Measurements from ENCODE around the gene NDUFS2. TPM values are rescaled to one million over a fixed set of nuclear protein-coding genes. Genes with fewer than 3 reads are reported as not detected.

The NDUFS2 gene
- total and polyA plus RNA-seq, 2 of the 8 experiments (the other 6 are each of a cell fraction or from before 2014, with no cell fraction given): 95.1 to 113 TPM

DNA sequence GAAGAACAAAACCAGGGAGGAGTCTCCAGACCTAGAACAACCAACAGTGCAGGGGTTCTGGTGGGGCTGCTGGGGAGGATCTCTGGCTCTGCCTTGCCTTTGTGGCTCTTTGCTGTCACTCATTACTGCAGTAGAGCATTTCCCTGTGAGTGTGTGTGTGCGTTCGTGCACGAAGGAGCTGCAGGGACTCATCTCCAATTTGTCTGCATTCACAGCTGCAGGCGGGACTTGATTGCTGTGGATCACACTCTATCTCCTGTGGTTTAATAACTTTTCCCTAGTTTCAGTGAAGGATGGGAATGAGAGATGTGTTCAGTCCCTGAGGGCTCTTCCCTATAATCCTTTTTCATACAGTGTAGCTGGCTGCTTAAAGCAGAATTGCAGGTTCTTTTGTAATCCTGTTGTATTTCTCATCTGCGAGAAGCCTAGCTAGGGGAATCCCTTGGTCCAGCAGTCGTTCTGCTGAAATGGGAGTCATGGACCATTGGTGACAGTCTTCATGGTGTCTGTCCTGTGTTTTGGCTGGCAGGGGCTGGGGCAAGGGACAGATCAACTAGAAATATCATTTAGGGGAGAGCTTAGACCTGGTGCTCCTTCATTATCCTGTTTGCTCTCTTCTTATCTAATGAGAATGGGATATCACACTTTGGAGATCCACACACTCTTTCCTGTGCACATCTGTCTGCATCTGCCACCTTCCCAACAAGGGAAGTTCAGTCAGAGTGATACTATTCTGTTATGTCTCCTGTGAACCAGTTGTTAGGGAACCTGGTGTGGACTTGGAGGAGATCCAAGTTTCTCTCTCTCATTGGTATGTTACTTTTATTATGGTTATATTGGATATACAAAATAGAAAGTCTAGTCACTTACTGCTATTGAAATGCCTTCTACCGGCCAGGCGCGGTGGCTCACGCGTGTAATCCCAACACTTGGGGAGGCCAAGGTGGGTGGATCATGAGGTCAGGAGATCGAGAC lies 59.4 kb downstream of the NDUFS2 start (continued):
- TF ChIP-seq SUZ12 (IDR thresholded peaks at IDR 0.05; ENCODE audit: low read length): no peak
- no peak for TF ChIP-seq SIN3A (conservative IDR thresholded peaks at IDR 0.05 in 1 of 2, IDR thresholded peaks at IDR 0.05 in 1 of 2; ENCODE audit: low read depth in 1 of 2, low read length in 2 of 2)
- no peak for TF ChIP-seq SIX5 (IDR thresholded peaks at IDR 0.05; ENCODE audit: low read depth, low read length)

Small RNA genes within 50 kb of the gene (microRNA-seq; reads per million reads assigned to microRNA genes)
- gene MIR5187 (ENCODE audit: borderline microRNAs expressed in 2 of 2, borderline number of aligned reads in 2 of 2, borderline replicate concordance in 1 of 2): 0.23 to 0.61 reads per million in 2 experiments

Other genes with a start within 250 kb of the NDUFS2 start
- 4.7 and 5.6 TPM in 2 replicates for gene ITLN2, start 247.6 kb upstream of the NDUFS2 start, total RNA-seq (2021; fragmentation: NEBNext Ultra II Directional; extraction: Animal tissue kit (Norgen Biotek cat#: 25700))
- gene ITLN2, start 247.6 kb upstream of the NDUFS2 start, polyA plus RNA-seq (2011; rRNA removed): 6.3 and 6.8 TPM in 2 replicates
- gene F11R, start 181.2 kb upstream of the NDUFS2 start, total RNA-seq (2021; fragmentation: NEBNext Ultra II Directional; extraction: Animal tissue kit (Norgen Biotek cat#: 25700)): 143 and 159 TPM in 2 replicates
- 170 and 200 TPM in 2 replicates for gene F11R, start 181.2 kb upstream of the NDUFS2 start, polyA plus RNA-seq (2011; rRNA removed)
- gene TSTD1, start 163.4 kb upstream of the NDUFS2 start, total RNA-seq (2021; fragmentation: NEBNext Ultra II Directional; extraction: Animal tissue kit (Norgen Biotek cat#: 25700)): 60.4 and 60.9 TPM in 2 replicates
- 314 and 360 TPM in 2 replicates for gene TSTD1, start 163.4 kb upstream of the NDUFS2 start, polyA plus RNA-seq (2011; rRNA removed)
- 68.9 and 74.6 TPM in 2 replicates for gene USF1, start 156.4 kb upstream of the NDUFS2 start, total RNA-seq (2021; fragmentation: NEBNext Ultra II Directional; extraction: Animal tissue kit (Norgen Biotek cat#: 25700))
- gene USF1, start 156.4 kb upstream of the NDUFS2 start, polyA plus RNA-seq (2011; rRNA removed): 45.7 and 50.3 TPM in 2 replicates
- gene ARHGAP30, start 132.5 kb upstream of the NDUFS2 start, total RNA-seq (2021; fragmentation: NEBNext Ultra II Directional; extraction: Animal tissue kit (Norgen Biotek cat#: 25700)): 0.39 and 0.40 TPM in 2 replicates
- gene ARHGAP30, start 132.5 kb upstream of the NDUFS2 start, polyA plus RNA-seq (2011; rRNA removed): 0.27 and 0.50 TPM in 2 replicates
- 0.19 and 0.29 TPM in 2 replicates for gene NECTIN4, start 112.8 kb upstream of the NDUFS2 start, total RNA-seq (2021; fragmentation: NEBNext Ultra II Directional; extraction: Animal tissue kit (Norgen Biotek cat#: 25700))
- 0.71 and 0.86 TPM in 2 replicates for gene NECTIN4, start 112.8 kb upstream of the NDUFS2 start, polyA plus RNA-seq (2011; rRNA removed)
- gene KLHDC9, start 104.0 kb upstream of the NDUFS2 start, total RNA-seq (2021; fragmentation: NEBNext Ultra II Directional; extraction: Animal tissue kit (Norgen Biotek cat#: 25700)): 4.0 and 6.5 TPM in 2 replicates
- gene KLHDC9, start 104.0 kb upstream of the NDUFS2 start, polyA plus RNA-seq (2011; rRNA removed): 15.6 and 18.0 TPM in 2 replicates
- gene PFDN2, start 84.3 kb upstream of the NDUFS2 start, total RNA-seq (2021; fragmentation: NEBNext Ultra II Directional; extraction: Animal tissue kit (Norgen Biotek cat#: 25700)): 71.2 and 74.7 TPM in 2 replicates
- 66.2 and 69.6 TPM in 2 replicates for gene PFDN2, start 84.3 kb upstream of the NDUFS2 start, polyA plus RNA-seq (2011; rRNA removed)
- gene NIT1, start 84.3 kb upstream of the NDUFS2 start, total RNA-seq (2021; fragmentation: NEBNext Ultra II Directional; extraction: Animal tissue kit (Norgen Biotek cat#: 25700)): 40.4 and 40.6 TPM in 2 replicates
- gene NIT1, start 84.3 kb upstream of the NDUFS2 start, polyA plus RNA-seq (2011; rRNA removed): 33.0 and 46.3 TPM in 2 replicates
- gene DEDD, start 69.7 kb upstream of the NDUFS2 start, total RNA-seq (2021; fragmentation: NEBNext Ultra II Directional; extraction: Animal tissue kit (Norgen Biotek cat#: 25700)): 42.0 and 42.6 TPM in 2 replicates
- 55.9 and 61.7 TPM in 2 replicates for gene DEDD, start 69.7 kb upstream of the NDUFS2 start, polyA plus RNA-seq (2011; rRNA removed)
- 67.8 and 71.0 TPM in 2 replicates for gene UFC1, start 48.4 kb upstream of the NDUFS2 start, total RNA-seq (2021; fragmentation: NEBNext Ultra II Directional; extraction: Animal tissue kit (Norgen Biotek cat#: 25700))
- gene UFC1, start 48.4 kb upstream of the NDUFS2 start, polyA plus RNA-seq (2011; rRNA removed): 60.2 and 102 TPM in 2 replicates
- gene USP21, start 42.9 kb upstream of the NDUFS2 start, total RNA-seq (2021; fragmentation: NEBNext Ultra II Directional; extraction: Animal tissue kit (Norgen Biotek cat#: 25700)): 23.9 and 28.2 TPM in 2 replicates
- 36.3 and 53.5 TPM in 2 replicates for gene USP21, start 42.9 kb upstream of the NDUFS2 start, polyA plus RNA-seq (2011; rRNA removed)
- 32.1 and 40.4 TPM in 2 replicates for gene PPOX, start 35.9 kb upstream of the NDUFS2 start, total RNA-seq (2021; fragmentation: NEBNext Ultra II Directional; extraction: Animal tissue kit (Norgen Biotek cat#: 25700))
- 37.7 and 39.4 TPM in 2 replicates for gene PPOX, start 35.9 kb upstream of the NDUFS2 start, polyA plus RNA-seq (2011; rRNA removed)
- 42.3 and 45.5 TPM in 2 replicates for gene B4GALT3, start 24.9 kb upstream of the NDUFS2 start, total RNA-seq (2021; fragmentation: NEBNext Ultra II Directional; extraction: Animal tissue kit (Norgen Biotek cat#: 25700))
- gene B4GALT3, start 24.9 kb upstream of the NDUFS2 start, polyA plus RNA-seq (2011; rRNA removed): 43.0 and 61.2 TPM in 2 replicates
- gene ADAMTS4, start 3.3 kb upstream of the NDUFS2 start, total RNA-seq (2021; fragmentation: NEBNext Ultra II Directional; extraction: Animal tissue kit (Norgen Biotek cat#: 25700)): 7.2 and 12.4 TPM in 2 replicates
- gene ADAMTS4, start 3.3 kb upstream of the NDUFS2 start, polyA plus RNA-seq (2011; rRNA removed): 4.6 and 6.4 TPM in 2 replicates
- 0.86 TPM in 1 of 2 replicates, not detected in the other for gene FCER1G, start 12.9 kb downstream of the NDUFS2 start, total RNA-seq (2021; fragmentation: NEBNext Ultra II Directional; extraction: Animal tissue kit (Norgen Biotek cat#: 25700))
- gene FCER1G, start 12.9 kb downstream of the NDUFS2 start, polyA plus RNA-seq (2011; rRNA removed): 0.85 and 1.6 TPM in 2 replicates
- gene APOA2, start 21.3 kb downstream of the NDUFS2 start, total RNA-seq (2021; fragmentation: NEBNext Ultra II Directional; extraction: Animal tissue kit (Norgen Biotek cat#: 25700)): not detected in 2 replicates
- gene APOA2, start 21.3 kb downstream of the NDUFS2 start, polyA plus RNA-seq (2011; rRNA removed): 0.41 TPM in 1 of 2 replicates, not detected in the other
- gene TOMM40L, start 23.7 kb downstream of the NDUFS2 start, total RNA-seq (2021; fragmentation: NEBNext Ultra II Directional; extraction: Animal tissue kit (Norgen Biotek cat#: 25700)): 13.8 and 15.0 TPM in 2 replicates
- 11.4 and 14.2 TPM in 2 replicates for gene TOMM40L, start 23.7 kb downstream of the NDUFS2 start, polyA plus RNA-seq (2011; rRNA removed)
- gene NR1I3, start 35.8 kb downstream of the NDUFS2 start, total RNA-seq (2021; fragmentation: NEBNext Ultra II Directional; extraction: Animal tissue kit (Norgen Biotek cat#: 25700)): not detected in 2 replicates
- not detected in 2 replicates for gene NR1I3, start 35.8 kb downstream of the NDUFS2 start, polyA plus RNA-seq (2011; rRNA removed)
- gene PCP4L1, start 56.4 kb downstream of the NDUFS2 start, total RNA-seq (2021; fragmentation: NEBNext Ultra II Directional; extraction: Animal tissue kit (Norgen Biotek cat#: 25700)): 1.0 and 1.9 TPM in 2 replicates
- 0.41 and 0.55 TPM in 2 replicates for gene PCP4L1, start 56.4 kb downstream of the NDUFS2 start, polyA plus RNA-seq (2011; rRNA removed)
- gene MPZ, start 107.6 kb downstream of the NDUFS2 start, total RNA-seq (2021; fragmentation: NEBNext Ultra II Directional; extraction: Animal tissue kit (Norgen Biotek cat#: 25700)): 4.1 and 6.1 TPM in 2 replicates
- gene MPZ, start 107.6 kb downstream of the NDUFS2 start, polyA plus RNA-seq (2011; rRNA removed): 5.1 and 8.1 TPM in 2 replicates
- gene SDHC, start 112.0 kb downstream of the NDUFS2 start, total RNA-seq (2021; fragmentation: NEBNext Ultra II Directional; extraction: Animal tissue kit (Norgen Biotek cat#: 25700)): 216 and 224 TPM in 2 replicates
- gene SDHC, start 112.0 kb downstream of the NDUFS2 start, polyA plus RNA-seq (2011; rRNA removed): 251 and 305 TPM in 2 replicates
- gene CFAP126, start 165.5 kb downstream of the NDUFS2 start, total RNA-seq (2021; fragmentation: NEBNext Ultra II Directional; extraction: Animal tissue kit (Norgen Biotek cat#: 25700)): not detected in 2 replicates
- not detected in 2 replicates for gene CFAP126, start 165.5 kb downstream of the NDUFS2 start, polyA plus RNA-seq (2011; rRNA removed)

Data from H1 (cell line).